Cardiac muscle cell (in vitro differentiated cells and primary cell): ENCODE results near the gene TMEM168. TPM values are rescaled to one million over a fixed set of nuclear protein-coding genes. Genes with fewer than 3 reads are reported as not detected.

Experiments
- DNase-seq, 2 donors: peaks; one replicate each; pipeline versions ENCODE4 v3.0.0 to v3.0.0-alpha.2; 2010 to 2017; ENCODE audit warnings: low read depth in 1 of 2, low spot score in 1 of 2
- H3K27ac ChIP-seq: fragments of 200-600 bp; sonication (generic); 2 replicates; pipeline ENCODE4 v1.5.1; 2016
- H3K27me3 ChIP-seq: fragments of 200-600 bp; sonication (generic); 2 replicates; pipeline ENCODE4 v1.6.0; 2016; ENCODE audit warnings: control low read depth
- H3K36me3 ChIP-seq: fragments of 200-600 bp; sonication (generic); 2 replicates; pipeline ENCODE4 v1.5.1; 2016; ENCODE audit warnings: control low read depth
- H3K4me1 ChIP-seq: fragments of 200-600 bp; sonication (generic); 2 replicates; pipeline ENCODE4 v1.8.1; 2017; ENCODE audit warnings: low read depth, mild to moderate bottlenecking, mixed run types
- H3K4me3 ChIP-seq: fragments of 200-600 bp; sonication (generic); 2 replicates; pipeline ENCODE4 v1.5.1; 2016; ENCODE audit warnings: mild to moderate bottlenecking
- H3K9me3 ChIP-seq: fragments of 200-600 bp; sonication (generic); 2 replicates; pipeline ENCODE4 v1.5.1; 2017; ENCODE audit warnings: low read depth, mild to moderate bottlenecking, control low read depth
- polyA plus RNA-seq: library from polyadenylated mRNA; unstranded; fragments of >200 nt; fragmentation: Nextera tagmentation; extraction: Ambion mirVana; gene quantifications from 2 replicates; pipeline ENCODE4 v1.2.1, GENCODE V29; 2016
- total RNA-seq: library from RNA; depleted of rRNA; stranded (reverse); fragments of >200 nt; gene quantifications from 2 replicates; pipeline ENCODE4 v1.2.3, GENCODE V29; 2016
- TF ChIP-seq, protein P1 (sequence below): IDR thresholded peaks from 2 replicates; pipeline ENCODE4 v1.5.1; 2012; ENCODE audit warnings: low read depth, mild to moderate bottlenecking, low read length

The TMEM168 gene
- total and polyA plus RNA-seq, 2 experiments from 2014 or later = 12.7 to 24.7 TPM

- H3K27ac ChIP-seq = no peak overlapping the region
- H3K27me3 ChIP-seq = no peaks in the 10 kb centered on the region
- DNase-seq = no peak
- H3K4me1 ChIP-seq = peaks cover 13% of the 10 kb centered on the region
- H3K4me3 ChIP-seq = no peak overlapping the region
- no peaks in the 10 kb centered on the region for H3K9me3 ChIP-seq
- no peaks in the 10 kb centered on the region for H3K36me3 ChIP-seq
- TF ChIP-seq, protein P1, sequence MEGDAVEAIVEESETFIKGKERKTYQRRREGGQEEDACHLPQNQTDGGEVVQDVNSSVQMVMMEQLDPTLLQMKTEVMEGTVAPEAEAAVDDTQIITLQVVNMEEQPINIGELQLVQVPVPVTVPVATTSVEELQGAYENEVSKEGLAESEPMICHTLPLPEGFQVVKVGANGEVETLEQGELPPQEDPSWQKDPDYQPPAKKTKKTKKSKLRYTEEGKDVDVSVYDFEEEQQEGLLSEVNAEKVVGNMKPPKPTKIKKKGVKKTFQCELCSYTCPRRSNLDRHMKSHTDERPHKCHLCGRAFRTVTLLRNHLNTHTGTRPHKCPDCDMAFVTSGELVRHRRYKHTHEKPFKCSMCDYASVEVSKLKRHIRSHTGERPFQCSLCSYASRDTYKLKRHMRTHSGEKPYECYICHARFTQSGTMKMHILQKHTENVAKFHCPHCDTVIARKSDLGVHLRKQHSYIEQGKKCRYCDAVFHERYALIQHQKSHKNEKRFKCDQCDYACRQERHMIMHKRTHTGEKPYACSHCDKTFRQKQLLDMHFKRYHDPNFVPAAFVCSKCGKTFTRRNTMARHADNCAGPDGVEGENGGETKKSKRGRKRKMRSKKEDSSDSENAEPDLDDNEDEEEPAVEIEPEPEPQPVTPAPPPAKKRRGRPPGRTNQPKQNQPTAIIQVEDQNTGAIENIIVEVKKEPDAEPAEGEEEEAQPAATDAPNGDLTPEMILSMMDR = no peak
Observed at GRCh38 chr7:112715525-112715924, 74.7 kb downstream of the TMEM168 start.

GRCh38 chr7:112714917-112715316 lies 75.3 kb downstream of the TMEM168 start:
- H3K4me3 ChIP-seq = no peak overlapping the region
- no peaks in the 10 kb centered on the region for H3K27me3 ChIP-seq
- no peaks in the 10 kb centered on the region for H3K36me3 ChIP-seq
- peaks cover 19% of the 10 kb centered on the region for H3K4me1 ChIP-seq
- TF ChIP-seq, protein P1 = no peak
- no peak for DNase-seq
- no peak overlapping the region for H3K27ac ChIP-seq
- H3K9me3 ChIP-seq = no peaks in the 10 kb centered on the region
